GM21528 (cell line): ENCODE results near the gene CD14.
"Not testable (repeated sequence)": the region's sequence is repeated elsewhere in the genome, so short reads cannot be mapped to it uniquely, and the experiment has no call there.

ENCODE experiments used
- ATAC-seq: cut with Tn5 transposase; IDR thresholded peaks from one replicate; pipeline ENCODE4 v1.9.1; 2021; ENCODE audit warnings: mild to moderate bottlenecking, moderate library complexity; ENCODE audit not compliant: unreplicated experiment, low FRiP score

CD14 gene

DNA sequence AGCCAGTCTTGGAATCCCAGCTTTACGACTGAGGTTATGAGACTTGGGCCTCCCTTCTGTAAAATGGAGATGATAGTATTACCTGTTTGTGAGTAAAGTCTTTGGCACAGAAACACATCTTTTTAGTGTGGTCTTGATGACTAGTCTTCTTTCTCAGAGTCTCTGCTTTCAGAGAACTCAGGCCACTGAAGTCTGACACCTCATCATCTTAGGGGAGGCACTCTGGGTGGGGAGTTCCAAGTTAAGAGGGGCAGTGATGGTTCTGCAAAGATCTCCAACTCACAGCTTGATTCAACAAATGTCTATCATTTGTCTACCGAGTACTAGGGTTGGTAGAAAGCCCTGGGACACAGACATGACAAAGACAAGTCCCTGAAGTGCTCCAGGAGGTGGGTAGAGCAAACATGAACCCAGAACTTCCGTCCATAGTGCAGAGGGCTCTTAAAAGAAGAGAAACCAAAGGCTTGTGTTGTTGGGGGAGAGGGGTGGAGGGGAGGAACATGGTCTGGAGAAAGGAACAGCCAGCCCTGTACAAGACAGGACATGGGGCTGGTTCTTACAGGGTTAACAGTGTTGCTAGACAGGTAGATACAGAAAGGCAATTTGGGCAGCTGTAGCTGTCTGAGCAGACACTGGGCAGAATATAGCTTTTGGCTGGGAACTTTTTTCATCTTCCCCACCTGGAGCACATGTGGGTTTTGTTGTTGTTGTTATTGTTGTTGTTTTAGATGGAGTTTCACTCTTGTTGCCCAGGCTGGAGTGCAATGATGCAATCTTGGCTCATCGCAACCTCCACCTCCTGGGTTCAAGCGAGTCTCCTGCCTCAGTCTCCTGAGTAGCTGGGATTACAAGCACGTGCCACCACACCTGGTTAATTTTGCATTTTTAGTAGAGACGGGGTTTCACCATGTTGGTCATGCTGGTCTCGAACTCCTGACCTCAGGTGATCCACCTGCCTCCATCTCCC, 2.6 kb upstream of the CD14 start:
- ATAC-seq: no peak

DNA sequence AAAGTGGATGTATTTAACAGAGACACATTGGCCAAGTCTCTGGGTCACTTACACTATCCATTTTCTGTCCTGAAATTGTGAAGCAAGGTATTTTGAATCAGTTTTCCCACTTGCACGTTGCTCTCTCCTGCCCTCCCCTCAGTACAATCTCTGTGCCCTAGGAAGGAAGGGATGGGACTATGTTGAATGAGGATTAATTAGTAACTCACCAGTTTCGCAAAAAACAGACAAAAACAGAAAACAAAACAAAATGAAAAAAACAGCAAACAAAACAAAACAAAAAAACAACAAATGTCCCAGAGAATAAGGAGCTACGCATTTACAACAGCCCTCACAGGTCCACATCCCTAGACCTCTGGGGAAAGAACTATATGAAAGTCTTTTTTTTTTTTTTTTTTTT, 1.1 kb upstream of the CD14 start:
- ATAC-seq: no peak

DNA sequence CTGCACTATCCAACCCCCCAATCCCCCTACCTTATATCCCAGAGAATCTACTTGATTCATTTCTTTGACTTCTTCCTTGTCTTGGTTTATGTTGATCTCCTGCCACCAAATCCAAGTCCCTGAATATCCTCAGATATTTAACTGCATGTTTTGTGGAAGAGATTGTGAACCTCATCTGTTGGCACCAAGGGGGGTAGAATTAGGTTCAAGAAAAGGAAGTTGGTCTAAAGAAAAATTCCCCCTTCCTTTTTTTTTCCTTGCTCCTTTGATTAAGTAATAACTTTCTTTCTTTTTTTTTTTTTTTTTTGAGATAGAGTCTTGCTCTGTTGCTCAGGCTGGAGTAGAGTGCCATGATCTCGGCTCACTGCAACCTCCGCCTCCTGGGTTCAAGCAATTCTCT, 526 bp upstream of the CD14 start:
- no peak for ATAC-seq

DNA sequence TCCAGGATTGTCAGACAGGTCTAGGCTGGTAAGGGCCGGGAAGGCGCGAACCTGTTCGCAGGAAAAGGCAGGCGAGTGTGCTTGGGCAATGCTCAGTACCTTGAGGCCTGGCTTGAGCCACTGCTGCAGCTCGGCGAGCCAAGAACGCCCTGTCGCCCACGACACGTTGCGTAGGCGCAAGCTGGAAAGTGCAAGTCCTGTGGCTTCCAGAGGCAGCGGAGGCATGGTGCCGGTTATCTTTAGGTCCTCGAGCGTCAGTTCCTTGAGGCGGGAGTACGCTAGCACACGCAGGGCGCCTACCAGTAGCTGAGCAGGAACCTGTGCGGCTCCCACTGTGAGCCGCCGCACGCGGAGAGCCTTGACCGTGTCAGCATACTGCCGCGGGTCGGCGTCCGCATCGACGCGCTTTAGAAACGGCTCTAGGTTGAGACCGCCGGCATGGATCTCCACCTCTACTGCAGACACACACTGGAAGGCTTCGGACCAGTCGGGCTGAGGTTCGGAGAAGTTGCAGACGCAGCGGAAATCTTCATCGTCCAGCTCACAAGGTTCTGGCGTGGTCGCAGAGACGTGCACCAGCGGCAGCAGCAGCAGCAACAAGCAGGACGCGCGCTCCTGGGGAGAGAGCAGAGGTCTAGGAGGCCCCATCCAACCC, 482 bp downstream of the CD14 start:
- ATAC-seq: peak; percentile 61

DNA sequence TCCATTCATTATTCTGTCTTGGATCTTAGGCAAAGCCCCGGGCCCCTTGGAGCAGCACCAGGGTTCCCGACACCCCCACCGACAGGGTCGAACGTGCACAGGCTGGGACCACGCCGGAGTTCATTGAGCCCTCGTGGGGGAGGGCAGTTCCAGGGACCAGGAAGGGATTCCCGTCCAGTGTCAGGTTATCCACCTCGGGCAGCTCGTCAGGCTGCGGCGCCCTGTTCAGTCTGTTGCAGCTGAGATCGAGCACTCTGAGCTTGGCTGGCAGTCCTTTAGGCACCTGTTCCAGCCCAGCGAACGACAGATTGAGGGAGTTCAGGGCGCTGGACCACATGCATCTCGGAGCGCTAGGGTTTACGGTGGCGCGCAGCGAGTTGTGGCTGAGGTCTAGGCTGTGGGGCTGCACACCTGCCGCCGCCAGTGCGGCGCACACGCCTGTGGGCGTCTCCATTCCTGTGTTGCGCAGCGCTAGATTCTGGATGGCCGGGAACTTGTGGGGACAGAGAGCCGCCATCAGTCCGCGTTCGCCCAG, 1.1 kb downstream of the CD14 start:
- ATAC-seq: peak; percentile 52

DNA sequence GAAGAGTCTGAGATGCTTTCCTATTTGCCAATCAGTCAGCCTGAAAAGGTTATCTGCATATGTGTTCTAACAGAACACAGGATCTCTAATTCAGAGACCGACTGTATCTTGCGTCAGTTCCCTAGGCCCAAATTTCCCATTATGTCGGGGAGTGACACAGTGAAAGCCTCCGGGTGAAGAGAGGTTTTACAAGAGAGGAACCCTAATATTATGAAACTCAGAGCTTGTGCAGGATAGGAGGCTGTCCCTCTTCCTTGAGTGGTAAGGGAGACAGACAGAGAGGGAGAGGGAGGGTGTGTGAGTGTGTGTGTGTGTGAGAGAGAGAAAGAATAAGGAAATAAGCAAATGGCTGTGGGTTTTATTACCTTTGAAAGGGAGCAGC, 1.9 kb downstream of the CD14 start:
- no peak for ATAC-seq

DNA sequence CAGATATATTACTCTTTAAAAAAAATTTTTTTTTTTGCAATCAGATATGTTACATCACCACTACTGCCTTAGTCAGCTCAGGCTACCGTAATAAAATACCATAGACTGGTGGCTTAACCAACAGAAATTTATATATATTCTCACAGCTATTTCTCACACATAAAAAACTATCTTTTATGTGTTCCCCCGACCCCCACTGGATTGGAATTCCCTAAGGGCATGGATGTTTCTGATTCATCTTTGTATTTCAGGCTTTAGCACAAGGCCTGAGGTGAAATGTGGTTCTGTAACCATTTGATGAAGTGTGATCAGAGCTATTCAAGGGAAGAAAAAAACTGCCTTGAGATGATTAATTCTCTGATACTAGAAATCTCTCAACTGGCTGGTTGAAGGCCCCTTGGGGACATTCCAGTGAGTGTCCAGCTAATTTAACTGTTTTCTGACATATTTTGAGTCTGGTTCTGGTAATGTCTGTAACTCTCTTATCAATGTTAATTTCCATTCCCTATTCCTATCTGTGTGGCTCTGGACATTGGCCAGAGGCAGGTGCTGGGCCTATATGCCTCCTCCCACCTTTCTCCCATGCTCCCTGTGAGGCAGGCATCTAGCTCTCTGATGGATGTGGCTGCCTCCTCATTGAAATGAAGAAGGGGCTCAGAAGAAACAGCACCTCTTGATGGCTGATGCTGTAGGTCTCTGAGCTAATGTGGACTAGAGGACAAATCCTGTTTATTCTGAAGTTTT, 2.5 kb downstream of the CD14 start:
- no peak for ATAC-seq

DNA sequence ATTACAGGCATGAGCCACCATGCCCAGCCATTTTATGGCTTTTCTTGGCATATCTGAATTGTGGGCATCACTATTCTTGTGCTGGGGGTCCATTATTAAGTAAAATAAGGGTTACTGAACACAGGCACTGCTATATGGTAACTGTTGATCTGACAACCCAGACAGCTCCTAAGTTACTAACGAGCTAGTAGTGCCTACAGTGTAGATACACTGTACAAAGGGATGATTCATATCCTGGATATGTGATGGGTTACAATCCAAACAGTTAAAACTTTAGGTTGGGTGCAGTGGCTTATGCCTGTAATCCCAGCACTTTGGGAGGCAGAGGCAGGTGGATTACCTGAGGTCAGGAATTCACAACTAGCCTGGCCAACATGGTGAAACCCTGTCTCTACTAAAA, 4.3 kb downstream of the CD14 start:
- no peak for ATAC-seq

DNA sequence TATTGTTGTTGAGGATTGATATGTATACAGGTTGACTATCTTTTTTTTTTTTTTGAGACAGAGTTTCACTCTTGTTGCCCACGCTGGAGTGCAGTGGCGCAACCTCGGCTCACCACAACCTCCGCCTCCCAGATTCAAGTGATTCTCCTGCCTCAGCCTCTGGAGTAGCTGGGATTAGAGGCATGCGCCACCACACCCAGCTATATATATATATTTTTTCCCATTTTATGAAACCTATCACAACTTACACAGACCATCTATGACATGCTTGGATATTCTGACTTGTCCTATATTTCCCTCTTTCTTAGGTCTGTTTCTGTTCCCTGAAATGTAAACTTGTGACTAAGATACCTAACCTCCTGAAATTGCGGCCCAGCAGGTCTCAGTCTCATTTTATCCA, 5.0 kb downstream of the CD14 start:
- no peak for ATAC-seq

DNA sequence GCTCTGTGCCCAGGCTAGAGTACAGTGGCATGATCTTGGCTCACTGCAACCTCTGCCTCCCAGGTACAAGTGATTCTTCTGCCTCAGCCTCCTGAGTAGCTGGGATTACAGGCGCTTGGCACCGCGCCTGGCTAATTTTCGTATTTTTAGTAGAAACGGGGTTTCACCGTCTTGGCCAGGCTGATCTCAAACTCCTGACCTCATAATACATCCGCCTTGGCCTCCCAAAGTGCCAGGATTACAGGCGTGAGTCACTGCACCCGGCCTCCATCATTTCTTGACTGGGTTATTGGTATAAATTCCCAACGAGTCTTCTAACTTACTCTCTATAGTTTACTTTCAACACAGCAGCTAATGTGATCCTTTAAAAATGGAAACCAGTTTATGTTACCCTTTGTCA, 8.1 kb downstream of the CD14 start:
- ATAC-seq: not testable (repeated sequence)

DNA sequence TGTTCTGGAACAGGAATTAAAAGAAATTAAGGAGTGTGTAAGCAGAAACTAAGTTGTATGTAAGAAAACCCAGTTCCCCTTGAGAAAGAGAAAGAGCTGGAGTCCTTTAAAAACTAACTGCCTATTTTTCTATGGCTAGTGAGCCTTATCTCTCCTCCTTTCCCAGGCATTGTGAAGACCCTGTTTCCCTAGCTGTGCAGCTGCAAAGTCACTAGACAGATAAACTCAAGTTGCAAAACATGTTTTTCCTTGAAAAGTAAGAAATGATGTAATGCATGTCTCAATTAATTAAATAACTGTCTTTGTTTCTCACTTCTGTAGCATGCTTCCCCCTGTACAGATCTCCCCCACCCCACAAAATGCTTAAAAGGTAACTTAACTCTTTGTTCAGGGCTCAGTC, 9.9 kb downstream of the CD14 start:
- not testable (repeated sequence) for ATAC-seq

DNA sequence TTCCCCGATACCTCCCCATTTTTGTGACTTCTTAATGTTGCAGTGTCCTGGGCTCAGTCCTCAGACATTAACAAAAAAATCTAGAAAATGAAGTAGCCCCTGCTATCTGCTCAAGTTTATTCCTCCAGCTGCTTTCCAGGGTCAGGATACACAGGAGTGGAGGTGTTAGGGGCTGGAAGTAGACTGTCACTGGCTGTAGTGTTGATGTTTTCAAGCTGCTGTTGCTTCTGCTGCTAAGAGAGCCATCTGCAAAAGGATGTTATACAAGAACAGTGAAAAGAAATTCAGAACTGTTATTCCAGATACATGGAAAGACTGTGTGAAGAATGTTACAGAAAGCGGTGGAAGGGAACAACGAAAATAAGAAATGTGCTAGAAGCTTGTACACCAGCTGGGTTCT, 10.7 kb downstream of the CD14 start:
- no peak for ATAC-seq

DNA sequence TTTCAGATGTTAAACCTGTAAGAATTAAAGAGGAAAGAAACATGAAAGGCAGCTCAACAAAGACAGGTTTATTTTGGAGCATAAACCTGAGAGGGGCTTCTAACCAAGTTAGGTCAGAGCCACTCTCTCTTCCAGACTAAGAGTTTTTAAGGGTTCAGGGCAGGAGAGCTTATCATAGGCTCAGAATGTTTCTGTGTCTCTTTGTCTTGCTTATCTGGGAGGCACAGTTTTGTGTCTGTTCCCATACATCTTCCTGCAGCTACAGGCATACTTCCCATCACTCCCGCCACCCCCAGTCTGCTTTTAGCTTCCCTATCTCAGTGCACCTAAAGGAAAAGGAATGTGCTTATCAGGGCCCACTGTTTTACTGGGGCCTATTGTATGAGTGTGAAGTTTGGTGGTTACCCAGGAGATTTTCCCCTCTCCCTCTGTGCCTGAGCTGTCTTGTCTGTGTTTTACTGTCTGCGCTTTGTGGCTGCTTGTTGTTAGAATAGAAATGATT, 21.9 kb downstream of the CD14 start:
- no peak for ATAC-seq

DNA sequence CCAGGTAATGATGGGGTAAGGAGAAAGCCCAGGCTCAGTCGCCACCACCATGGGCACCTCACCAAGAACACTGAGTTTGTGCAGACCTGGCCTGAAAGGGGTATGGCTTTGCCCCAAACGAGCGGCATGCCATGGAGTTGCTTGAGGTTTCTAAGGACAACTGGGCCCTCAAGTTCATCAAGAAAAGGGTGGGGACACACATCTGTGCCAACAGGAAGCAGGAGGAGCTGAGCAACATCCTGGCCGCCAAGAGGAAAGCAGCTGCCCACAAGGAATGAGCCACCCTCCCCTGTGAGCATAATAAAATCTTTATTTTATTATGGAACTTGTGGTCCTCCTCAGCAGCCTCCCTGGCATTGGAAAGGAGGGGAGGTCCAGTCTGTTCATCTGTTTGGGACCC, 23.8 kb downstream of the CD14 start:
- no peak for ATAC-seq

DNA sequence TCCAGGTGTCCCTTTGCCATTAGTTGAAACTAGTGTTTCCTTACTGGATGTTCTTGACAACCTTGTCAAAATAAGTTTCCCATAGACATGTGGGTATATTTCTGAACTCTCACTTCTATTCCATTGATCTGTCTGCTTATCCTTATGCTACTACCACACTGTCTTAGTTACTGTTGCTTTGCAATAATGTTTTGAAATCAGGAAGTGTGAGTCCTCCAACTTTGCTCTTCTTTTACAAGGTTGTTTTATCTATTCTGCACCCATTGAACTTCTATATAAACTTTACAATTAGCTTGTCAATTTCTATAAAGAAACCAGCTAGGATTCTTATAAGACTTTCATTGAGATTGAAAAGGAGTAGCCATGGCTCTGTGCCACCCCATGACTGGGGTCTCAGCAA, 24.3 kb downstream of the CD14 start:
- no peak for ATAC-seq

DNA sequence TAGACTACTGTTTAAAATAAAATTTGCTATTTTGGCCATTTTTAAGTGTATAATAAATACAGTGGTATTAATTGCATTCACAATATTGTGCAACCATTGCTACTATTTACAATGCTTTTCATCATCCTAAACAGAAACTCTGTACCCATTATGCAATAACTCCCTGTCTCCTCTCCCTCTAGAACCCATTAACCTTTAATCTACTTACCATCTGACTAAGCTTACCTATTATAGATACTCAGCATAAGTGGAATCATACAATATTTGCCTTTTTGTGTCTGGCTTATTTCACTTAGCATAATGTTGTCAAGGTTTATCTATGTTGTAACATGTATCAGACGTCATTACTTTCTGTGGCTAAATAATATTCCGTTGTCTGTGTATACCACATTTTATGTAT, 25.9 kb downstream of the CD14 start:
- no peak for ATAC-seq

DNA sequence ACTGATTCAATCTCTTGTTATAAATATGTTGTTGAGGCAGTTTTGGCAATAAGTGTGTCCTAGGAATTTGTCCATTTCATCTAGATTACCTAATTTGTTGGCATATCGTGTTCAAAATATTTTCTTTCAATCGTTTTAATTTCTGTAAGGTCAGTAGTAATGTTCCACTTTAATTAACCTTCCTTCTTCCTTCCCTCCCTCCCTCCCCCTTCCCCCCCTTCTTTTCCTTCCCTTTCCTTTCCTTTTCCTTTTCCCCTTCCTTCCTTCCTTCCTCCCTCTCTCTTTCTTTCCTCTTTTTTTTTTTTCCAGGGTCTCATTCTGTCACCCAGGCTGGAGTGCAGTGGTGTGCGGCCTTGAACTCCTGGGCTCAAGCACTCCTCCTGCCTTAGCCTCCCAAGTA, 27.1 kb downstream of the CD14 start:
- ATAC-seq: no peak

DNA sequence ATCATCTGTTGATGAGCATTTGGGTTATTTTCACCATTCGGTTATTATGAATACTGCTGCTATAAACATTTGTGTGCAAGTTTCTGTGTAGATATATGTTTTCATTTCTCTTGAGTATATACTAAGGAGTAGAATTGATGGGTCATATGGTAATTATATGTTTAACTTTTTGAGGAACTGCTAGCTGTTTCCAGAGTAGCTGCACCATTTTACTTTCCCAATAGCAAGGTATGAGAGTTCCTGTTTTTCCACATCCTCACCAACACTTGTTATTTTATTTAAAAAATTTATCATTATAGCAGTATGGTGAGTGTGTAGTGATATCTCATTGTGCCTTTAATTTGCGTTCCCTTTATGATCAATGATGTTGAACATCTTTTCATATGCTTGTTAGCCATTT, 29.2 kb downstream of the CD14 start:
- ATAC-seq: no peak

DNA sequence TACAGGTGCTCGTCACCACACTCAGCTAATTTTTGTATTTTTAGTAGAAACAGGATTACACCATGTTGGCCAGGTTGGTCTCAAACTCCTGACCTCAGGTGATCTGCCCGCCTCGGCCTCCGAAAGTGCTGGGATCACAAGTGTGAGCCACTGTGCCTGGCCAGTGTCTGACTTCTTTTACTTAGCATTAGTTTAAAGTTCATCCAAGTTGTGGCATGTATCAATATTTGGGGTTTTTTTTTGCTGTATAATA, 29.6 kb downstream of the CD14 start:
- ATAC-seq: not testable (repeated sequence)

DNA sequence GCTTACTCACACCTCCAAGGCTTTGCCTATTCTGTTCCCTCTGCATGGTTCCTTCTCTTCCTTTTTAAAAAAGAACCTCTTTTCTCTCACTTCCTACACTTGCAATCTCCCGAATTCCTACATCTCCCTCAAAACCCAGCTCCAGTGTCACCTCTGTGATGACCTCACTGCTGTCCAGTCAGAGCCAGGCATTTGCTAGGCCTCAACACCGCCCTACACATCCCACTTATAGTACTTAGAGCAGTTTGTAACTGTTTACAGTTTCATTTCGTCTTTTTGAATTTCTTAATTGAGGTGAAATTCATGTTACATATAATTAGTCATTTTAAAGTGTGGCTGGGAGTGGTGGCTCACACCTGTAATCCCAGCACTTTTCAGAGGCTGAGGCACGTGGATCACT, 30.8 kb downstream of the CD14 start:
- ATAC-seq: no peak

DNA sequence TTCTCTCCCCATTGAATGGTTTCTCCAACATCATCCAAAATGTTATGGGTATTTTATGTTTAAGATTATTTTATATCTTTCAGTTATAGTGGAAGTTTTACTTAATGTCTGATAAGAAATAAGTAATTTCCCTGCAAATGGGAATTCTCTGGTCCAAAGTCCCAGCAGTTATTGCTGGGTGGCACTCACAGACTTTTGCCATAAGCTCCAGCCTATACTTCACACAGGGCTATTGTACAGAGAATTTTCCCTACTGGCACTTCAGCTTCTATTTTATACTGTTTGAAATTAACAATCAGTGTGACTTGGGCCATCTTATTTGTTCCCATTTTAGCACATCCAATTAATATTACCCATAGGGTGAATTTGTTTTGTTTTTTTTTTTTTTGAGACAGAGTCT, 32.9 kb downstream of the CD14 start:
- ATAC-seq: no peak
